GM10248 (cell line): Measurements from ENCODE around the gene NUTF2.

Experiments
- CTCF ChIA-PET: fragments of 300-600 bp; sonication (Branson Sonifier 250); formaldehyde crosslinking; extraction: SDS; loops from one replicate; lab custom pipeline; 2021; ENCODE audit warnings: antibody characterized with exemption; lab: Yijun Ruan, JAX
- POLR2A ChIA-PET: fragments of 350-650 bp; sonication (Branson Sonifier 250); formaldehyde crosslinking; extraction: SDS; loops from one replicate; lab custom pipeline; 2020; ENCODE audit warnings: antibody characterized with exemption; lab: Yijun Ruan, JAX
- DNase-seq: peaks from one replicate; pipeline ENCODE4 v3.0.0; 2012; ENCODE audit errors: extremely low spot score
- TF ChIP-seq, protein P1 (sequence below): IDR thresholded peaks from 2 replicates; pipeline ENCODE4 v1.5.1; 2012; ENCODE audit warnings: mild to moderate bottlenecking, low read depth; ENCODE audit errors: extremely low read depth, missing control alignments, control extremely low read depth

NUTF2 gene

DNA sequence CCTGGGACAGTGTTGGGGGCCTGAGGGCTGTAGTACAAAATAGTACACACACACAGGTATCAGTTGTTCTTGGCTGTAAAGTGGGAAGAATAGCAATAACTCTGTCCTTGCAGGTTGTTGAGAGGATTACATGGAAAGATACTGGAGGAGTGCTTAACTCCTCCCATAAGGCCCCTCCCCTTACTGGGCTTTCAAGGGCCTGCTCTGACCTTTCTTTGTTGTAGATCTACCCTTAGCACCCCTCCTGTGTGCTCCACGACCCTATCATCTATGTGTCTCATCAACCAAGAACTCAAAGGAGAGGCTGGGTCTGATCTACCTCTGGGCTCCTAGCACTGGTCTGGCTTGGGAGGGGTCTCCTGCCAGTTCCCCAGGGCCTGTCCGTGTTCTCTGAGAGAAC, 17.9 kb downstream of the NUTF2 start:
- ChIA-PET POLR2A (no interaction called here), CTCF (interaction anchor here (1.4 to 7.8 kb wide), 3 partner anchors 31 to 192 kb away, joined by 4 to 53 read pairs (median 9); no protein-coding TSS in a partner anchor)
- TF ChIP-seq, protein P1, sequence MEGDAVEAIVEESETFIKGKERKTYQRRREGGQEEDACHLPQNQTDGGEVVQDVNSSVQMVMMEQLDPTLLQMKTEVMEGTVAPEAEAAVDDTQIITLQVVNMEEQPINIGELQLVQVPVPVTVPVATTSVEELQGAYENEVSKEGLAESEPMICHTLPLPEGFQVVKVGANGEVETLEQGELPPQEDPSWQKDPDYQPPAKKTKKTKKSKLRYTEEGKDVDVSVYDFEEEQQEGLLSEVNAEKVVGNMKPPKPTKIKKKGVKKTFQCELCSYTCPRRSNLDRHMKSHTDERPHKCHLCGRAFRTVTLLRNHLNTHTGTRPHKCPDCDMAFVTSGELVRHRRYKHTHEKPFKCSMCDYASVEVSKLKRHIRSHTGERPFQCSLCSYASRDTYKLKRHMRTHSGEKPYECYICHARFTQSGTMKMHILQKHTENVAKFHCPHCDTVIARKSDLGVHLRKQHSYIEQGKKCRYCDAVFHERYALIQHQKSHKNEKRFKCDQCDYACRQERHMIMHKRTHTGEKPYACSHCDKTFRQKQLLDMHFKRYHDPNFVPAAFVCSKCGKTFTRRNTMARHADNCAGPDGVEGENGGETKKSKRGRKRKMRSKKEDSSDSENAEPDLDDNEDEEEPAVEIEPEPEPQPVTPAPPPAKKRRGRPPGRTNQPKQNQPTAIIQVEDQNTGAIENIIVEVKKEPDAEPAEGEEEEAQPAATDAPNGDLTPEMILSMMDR: no peak
- no peak for DNase-seq

DNA sequence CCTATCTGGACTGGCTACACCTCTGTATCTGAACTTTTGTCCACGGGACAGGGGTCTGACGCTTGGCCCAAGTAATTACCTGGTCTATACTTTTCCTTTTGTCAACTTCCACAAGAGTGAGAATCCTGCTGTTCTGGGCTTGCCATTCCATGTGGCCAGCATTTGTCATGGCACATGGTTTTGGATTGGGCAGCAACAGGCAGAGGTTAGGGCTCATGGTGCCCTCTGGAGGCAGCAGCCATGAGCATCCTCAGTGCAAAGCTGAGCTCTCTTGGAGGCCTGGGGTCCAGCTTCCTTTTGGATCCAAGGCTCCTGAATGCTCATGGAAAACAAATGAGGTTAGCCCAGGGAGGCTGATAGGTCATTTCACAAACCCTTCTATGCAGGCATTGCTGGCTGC, 18.6 kb downstream of the NUTF2 start:
- DNase-seq: no peak
- TF ChIP-seq, protein P1: peak; percentile 42
- CTCF ChIA-PET: interaction anchor here (1.4 to 7.8 kb wide), 5 partner anchors 27 to 345 kb away, joined by 3 to 53 read pairs (median 4); no protein-coding TSS in a partner anchor
- POLR2A ChIA-PET: interaction anchor here (0.6 to 0.7 kb wide), 2 partner anchors 103 to 446 kb away, joined by 3 to 4 read pairs; partner anchors contain the start of genes PRMT7, SLC12A4 and SLC7A6OS

DNA sequence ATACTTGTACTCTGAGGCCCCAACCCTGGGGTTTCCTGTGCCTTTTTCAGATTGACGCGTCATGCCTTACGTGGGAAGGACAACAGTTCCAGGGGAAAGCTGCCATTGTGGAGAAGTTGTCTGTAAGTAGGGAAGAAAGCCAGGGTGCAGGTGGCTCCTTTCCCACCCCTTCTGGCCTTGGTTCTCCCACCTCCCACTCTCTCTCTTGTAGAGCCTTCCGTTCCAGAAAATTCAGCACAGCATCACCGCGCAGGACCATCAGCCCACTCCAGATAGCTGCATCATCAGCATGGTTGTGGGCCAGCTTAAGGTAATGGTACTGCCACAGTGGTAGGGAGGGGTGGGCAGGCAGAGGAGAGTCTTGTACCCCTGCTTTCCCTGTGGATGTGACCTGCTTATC, 21.6 kb downstream of the NUTF2 start:
- ChIA-PET POLR2A (no interaction called here), CTCF (interaction anchor here (0.9 to 3.2 kb wide), 4 partner anchors 11 to 20 kb away, joined by 3 to 12 read pairs (median 5); no protein-coding TSS in a partner anchor)
- TF ChIP-seq, protein P1: no peak
- no peak for DNase-seq

DNA sequence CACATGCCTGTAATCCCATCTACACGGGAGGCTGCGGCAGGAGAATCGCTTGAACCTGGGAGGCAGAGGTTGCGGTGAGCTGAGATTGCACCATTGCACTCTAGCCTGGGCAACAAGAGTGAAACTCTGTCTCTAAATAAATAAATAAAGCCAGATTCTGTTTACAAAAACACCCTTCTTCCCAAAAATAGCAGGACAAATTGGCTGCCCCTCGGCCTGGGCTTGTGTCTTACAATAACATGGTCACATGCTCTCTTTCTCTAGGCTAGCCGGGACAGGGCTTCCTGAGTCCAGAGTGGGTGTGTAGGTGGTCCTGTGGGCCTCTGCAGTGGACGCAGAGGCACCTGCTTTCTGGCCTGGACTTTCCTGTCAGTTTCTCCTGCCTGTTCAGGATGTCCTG, 22.9 kb downstream of the NUTF2 start:
- TF ChIP-seq, protein P1: no peak
- ChIA-PET POLR2A (no interaction called here), CTCF (interaction anchor here (1.1 kb wide), 1 partner anchor 53 kb away, joined by 4 read pairs; no protein-coding TSS in a partner anchor)
- no peak for DNase-seq

GRCh38 chr16:67871256-67871655, 24.5 kb downstream of the NUTF2 start:
- TF ChIP-seq, protein P1: no peak
- CTCF ChIA-PET: interaction anchor here (1.1 to 1.8 kb wide), 6 partner anchors 9 to 91 kb away, joined by 3 to 12 read pairs (median 6); partner anchors contain the start of gene NRN1L
- POLR2A ChIA-PET: interaction anchor here (0.5 kb wide), 1 partner anchor 35 kb away, joined by 3 read pairs; no protein-coding TSS in a partner anchor
- no peak for DNase-seq

DNA sequence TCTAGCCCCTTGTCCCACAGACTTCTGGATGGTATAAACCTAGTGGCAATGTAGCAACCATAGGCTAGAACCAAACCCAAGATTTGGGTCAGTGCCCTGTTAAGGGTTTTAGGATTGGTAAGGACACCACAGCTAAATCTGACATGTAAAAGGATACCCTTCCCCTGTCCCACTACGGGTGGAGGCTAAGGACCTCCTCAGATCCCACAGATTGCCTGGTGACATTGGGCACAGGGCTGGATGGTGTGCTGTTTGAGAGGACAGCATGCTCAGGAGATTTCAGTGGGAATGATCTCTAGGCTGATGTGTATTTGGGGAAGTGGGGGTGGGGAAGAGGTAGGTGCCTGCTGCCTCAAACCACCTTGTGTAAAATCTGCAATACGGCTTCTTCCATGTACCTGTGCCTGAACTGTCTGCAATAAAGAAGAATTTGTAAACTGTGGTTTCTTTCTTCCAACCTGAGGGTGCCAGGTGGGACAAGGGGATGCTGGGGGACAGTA, 25.4 kb downstream of the NUTF2 start:
- no peak for DNase-seq
- CTCF ChIA-PET: interaction anchor here (1.1 to 1.8 kb wide), 6 partner anchors 10 to 92 kb away, joined by 3 to 12 read pairs (median 6); partner anchors contain the start of gene NRN1L
- POLR2A ChIA-PET: no interaction called here
- TF ChIP-seq, protein P1: no peak
